ENCODE results near the gene PCGF1.

- TF ChIP-seq CTCF (IDR thresholded peaks at IDR 0.05) = no peak
- no peak for TF ChIP-seq POLR2A (IDR thresholded peaks at IDR 0.05)
- TF ChIP-seq EP300 (IDR thresholded peaks at IDR 0.05) = no peak
Measured at GRCh38 chr2:74489906-74490305, 17.6 kb downstream of the PCGF1 start.
